Measurements from ENCODE around the gene MED12L.

MED12L gene

GRCh38 chr3:151086484-151087456 is 1.3 kb downstream of the MED12L start:
- in situ Hi-C loops (cut with MboI; ENCODE audit: low pct_unique_long_range_greater_than_20kb, low sequenced_read_pairs, unreplicated experiment) = no loop called here
- peak; percentile 88 for DNase-seq (ENCODE audit: low spot score)
- peak; percentile 42 for TF ChIP-seq CTCF (IDR thresholded peaks at IDR 0.05; ENCODE audit: extremely low read depth, insufficient read depth, missing control alignments)

GRCh38 chr3:151087648-151088047 is 2.2 kb downstream of the MED12L start:
- in situ Hi-C loops (cut with MboI; ENCODE audit: low pct_unique_long_range_greater_than_20kb, low sequenced_read_pairs, unreplicated experiment) = no loop called here
- no peak for TF ChIP-seq CTCF (IDR thresholded peaks at IDR 0.05; ENCODE audit: extremely low read depth, insufficient read depth, missing control alignments)
- no peak for DNase-seq (ENCODE audit: low spot score)

- in situ Hi-C loops (cut with MboI; ENCODE audit: low pct_unique_long_range_greater_than_20kb, low sequenced_read_pairs, unreplicated experiment) = no loop called here
- no peak for TF ChIP-seq CTCF (IDR thresholded peaks at IDR 0.05; ENCODE audit: extremely low read depth, insufficient read depth, missing control alignments)
- no peak for DNase-seq (ENCODE audit: low spot score)
These were observed 6.4 kb downstream of the MED12L start for GRCh38 chr3:151091685-151092345.

- in situ Hi-C loops (cut with MboI; ENCODE audit: low pct_unique_long_range_greater_than_20kb, low sequenced_read_pairs, unreplicated experiment) = no loop called here
- no peak for TF ChIP-seq CTCF (IDR thresholded peaks at IDR 0.05; ENCODE audit: extremely low read depth, insufficient read depth, missing control alignments)
- DNase-seq (ENCODE audit: low spot score) = no peak
These were observed 7.7 kb downstream of the MED12L start for GRCh38 chr3:151093148-151093547.

GRCh38 chr3:151093905-151094304 is 8.4 kb downstream of the MED12L start:
- in situ Hi-C loops (cut with MboI; ENCODE audit: low pct_unique_long_range_greater_than_20kb, low sequenced_read_pairs, unreplicated experiment) = no loop called here
- DNase-seq (ENCODE audit: low spot score) = no peak
- TF ChIP-seq CTCF (IDR thresholded peaks at IDR 0.05; ENCODE audit: extremely low read depth, insufficient read depth, missing control alignments) = no peak

- DNase-seq (ENCODE audit: low spot score) = no peak
- no peak for TF ChIP-seq CTCF (IDR thresholded peaks at IDR 0.05; ENCODE audit: extremely low read depth, insufficient read depth, missing control alignments)
- in situ Hi-C loops (cut with MboI; ENCODE audit: low pct_unique_long_range_greater_than_20kb, low sequenced_read_pairs, unreplicated experiment) = no loop called here
These were observed 11.3 kb downstream of the MED12L start for GRCh38 chr3:151096716-151097115.

Data from GM13977 (cell line).